AG09309 (cell line): ENCODE results near the gene CDKN2D.
A peak's percentile ranks its signal among the peaks of the same experiment; 100 is the strongest.

Experiments
- DNase-seq: peaks from one replicate; pipeline ENCODE4 v3.0.0-alpha.2; 2010; ENCODE audit warnings: low read depth
- H3K4me3 ChIP-seq: 2 replicates; pipeline ENCODE4 v1.5.1; 2011; ENCODE audit warnings: mild to moderate bottlenecking, low read depth, low read length, moderate library complexity; ENCODE audit not compliant: control insufficient read depth
- TF ChIP-seq, protein P1 (sequence below): IDR thresholded peaks from 2 replicates; pipeline ENCODE4 v1.5.1; 2011; ENCODE audit warnings: mild to moderate bottlenecking, low read depth, low read length, inconsistent platforms; ENCODE audit not compliant: insufficient read depth, control insufficient read depth; ENCODE audit errors: missing control alignments

The CDKN2D gene

DNA sequence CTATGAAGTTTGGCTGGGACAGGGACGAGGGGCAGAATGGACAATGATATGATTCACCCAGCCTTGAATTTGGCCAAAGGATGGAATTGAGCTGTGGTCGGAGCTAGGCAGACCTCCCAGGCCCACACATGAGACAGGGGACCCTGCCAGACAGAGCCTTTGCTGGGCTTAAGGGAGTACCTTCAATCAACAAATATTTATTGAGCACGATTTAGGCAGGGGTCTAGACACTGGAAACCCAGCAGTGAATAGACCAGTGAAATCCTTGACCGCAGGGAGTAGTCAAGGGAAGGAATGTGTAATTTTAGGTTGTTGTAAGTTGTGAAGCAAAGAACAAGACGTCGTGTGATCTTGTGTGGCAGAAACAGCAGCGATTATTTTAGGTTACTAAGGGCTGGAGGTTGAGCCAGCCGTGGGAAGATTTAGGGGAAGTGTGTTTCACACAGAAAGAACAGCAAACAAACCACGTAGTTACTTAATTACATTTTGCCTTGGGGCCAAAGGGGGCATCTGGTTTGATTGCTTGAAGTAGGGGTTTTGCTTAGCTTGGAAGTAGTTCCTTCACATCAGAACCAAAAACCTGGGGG, 35.2 kb upstream of the CDKN2D start:
- peak overlapping the region; percentile 99 for H3K4me3 ChIP-seq
- no peak for DNase-seq
- TF ChIP-seq, protein P1, sequence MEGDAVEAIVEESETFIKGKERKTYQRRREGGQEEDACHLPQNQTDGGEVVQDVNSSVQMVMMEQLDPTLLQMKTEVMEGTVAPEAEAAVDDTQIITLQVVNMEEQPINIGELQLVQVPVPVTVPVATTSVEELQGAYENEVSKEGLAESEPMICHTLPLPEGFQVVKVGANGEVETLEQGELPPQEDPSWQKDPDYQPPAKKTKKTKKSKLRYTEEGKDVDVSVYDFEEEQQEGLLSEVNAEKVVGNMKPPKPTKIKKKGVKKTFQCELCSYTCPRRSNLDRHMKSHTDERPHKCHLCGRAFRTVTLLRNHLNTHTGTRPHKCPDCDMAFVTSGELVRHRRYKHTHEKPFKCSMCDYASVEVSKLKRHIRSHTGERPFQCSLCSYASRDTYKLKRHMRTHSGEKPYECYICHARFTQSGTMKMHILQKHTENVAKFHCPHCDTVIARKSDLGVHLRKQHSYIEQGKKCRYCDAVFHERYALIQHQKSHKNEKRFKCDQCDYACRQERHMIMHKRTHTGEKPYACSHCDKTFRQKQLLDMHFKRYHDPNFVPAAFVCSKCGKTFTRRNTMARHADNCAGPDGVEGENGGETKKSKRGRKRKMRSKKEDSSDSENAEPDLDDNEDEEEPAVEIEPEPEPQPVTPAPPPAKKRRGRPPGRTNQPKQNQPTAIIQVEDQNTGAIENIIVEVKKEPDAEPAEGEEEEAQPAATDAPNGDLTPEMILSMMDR = no peak

- TF ChIP-seq, protein P1 = no peak
- no peak for DNase-seq
- H3K4me3 ChIP-seq = peak overlapping the region; percentile 99
Measured at GRCh38 chr19:10603084-10603872, 34.5 kb upstream of the CDKN2D start.

GRCh38 chr19:10602330-10603083, 33.7 kb upstream of the CDKN2D start:
- DNase-seq = no peak
- TF ChIP-seq, protein P1 = no peak

DNA sequence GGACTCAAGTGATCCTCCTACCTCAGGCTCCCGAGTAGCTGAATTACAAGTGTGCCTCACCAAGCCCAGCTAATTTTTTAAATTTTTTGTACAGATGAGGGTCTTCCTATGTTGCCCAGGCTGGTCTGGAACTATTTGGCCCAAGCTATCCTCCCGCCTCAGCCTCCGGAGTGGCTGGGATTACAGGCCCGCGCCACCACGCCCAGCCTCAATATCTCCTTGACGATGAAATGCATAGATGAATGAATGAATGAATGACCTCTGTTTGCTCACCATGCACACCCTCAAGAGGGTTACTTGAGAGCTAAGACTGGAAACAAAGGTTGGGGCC, 33.2 kb upstream of the CDKN2D start:
- TF ChIP-seq, protein P1 = no peak
- DNase-seq = no peak
- no peak overlapping the region for H3K4me3 ChIP-seq

More at GRCh38 chr19:10602330-10603083, 33.7 kb upstream of the CDKN2D start:
- peak overlapping the region; percentile 99 for H3K4me3 ChIP-seq

DNA sequence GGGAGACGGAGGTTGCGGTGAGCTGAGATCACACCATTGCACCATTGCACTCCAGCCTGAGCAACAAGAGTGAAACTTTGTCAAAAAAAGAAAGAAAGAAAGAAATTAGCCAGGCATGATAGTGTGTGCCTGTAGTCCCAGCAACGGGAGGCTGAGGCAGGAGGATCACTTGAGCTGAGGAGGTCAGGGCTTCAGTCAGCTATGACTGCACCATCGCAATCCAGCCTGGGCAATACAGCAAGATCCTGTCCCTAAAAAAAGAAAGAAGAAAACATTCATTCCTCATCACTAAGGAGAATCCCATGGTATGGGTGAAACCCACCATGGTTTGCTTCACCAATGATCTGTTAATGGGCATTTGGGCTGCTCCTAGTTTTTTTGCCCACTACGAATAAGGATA, 31.4 kb upstream of the CDKN2D start:
- H3K4me3 ChIP-seq = no peak overlapping the region
- TF ChIP-seq, protein P1 = no peak
- DNase-seq = no peak

- no peak for DNase-seq
- no peak overlapping the region for H3K4me3 ChIP-seq
- TF ChIP-seq, protein P1 = no peak
Measured at GRCh38 chr19:10593820-10594637, 25.2 kb upstream of the CDKN2D start.
